ENCODE measurements around the gene TP73.
A peak's percentile ranks its signal among the peaks of the same experiment; 100 is the strongest.

The TP73 gene

DNA sequence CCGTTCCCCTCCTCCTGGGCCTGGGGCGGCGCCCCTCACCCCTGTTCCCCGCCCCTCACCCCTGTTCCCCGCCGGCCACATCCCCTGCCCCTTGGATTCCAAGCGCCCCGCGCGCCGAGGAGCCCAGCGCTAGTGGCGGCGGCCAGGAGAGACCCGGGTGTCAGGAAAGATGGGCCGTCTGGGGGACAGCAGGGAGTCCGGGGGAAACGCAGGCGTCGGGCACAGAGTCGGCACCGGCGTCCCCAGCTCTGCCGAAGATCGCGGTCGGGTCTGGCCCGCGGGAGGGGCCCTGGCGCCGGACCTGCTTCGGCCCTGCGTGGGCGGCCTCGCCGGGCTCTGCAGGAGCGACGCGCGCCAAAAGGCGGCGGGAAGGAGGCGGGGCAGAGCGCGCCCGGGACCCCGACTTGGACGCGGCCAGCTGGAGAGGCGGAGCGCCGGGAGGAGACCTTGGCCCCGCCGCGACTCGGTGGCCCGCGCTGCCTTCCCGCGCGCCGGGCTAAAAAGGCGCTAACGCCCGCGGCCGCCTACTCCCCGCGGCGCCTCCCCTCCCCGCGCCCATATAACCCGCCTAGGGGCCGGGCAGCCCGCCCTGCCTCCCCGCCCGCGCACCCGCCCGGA is at the start of gene TP73:
TSS of gene TP73 (plus strand) at position 587 of the 618 bp plus-strand sequence. CDS start 29,850 bp downstream, outside the sequence.
- DNase-seq (ENCODE audit: low read depth): no peak

DNA sequence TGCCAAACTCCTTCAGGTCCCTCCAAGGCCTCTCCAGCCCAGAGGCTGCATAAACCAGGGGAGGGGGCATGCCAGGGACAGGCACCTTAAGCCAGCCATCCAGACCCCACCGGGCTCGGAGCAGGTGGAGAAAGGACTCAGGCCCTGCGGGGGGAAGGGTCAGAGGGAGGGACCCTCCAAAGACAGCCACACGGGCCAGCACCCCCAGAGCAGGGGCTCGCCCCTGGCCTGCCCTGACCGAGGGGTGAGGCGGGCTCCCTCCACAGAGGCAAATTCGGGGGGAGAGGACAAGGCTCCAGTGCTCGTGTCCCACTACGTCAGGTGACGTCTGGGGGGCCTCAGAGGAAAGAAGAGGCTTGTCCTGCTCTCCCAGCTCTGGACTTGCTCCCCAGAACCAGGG is 49.2 kb upstream of the TP73 start:
- DNase-seq (ENCODE audit: low read depth): no peak

DNA sequence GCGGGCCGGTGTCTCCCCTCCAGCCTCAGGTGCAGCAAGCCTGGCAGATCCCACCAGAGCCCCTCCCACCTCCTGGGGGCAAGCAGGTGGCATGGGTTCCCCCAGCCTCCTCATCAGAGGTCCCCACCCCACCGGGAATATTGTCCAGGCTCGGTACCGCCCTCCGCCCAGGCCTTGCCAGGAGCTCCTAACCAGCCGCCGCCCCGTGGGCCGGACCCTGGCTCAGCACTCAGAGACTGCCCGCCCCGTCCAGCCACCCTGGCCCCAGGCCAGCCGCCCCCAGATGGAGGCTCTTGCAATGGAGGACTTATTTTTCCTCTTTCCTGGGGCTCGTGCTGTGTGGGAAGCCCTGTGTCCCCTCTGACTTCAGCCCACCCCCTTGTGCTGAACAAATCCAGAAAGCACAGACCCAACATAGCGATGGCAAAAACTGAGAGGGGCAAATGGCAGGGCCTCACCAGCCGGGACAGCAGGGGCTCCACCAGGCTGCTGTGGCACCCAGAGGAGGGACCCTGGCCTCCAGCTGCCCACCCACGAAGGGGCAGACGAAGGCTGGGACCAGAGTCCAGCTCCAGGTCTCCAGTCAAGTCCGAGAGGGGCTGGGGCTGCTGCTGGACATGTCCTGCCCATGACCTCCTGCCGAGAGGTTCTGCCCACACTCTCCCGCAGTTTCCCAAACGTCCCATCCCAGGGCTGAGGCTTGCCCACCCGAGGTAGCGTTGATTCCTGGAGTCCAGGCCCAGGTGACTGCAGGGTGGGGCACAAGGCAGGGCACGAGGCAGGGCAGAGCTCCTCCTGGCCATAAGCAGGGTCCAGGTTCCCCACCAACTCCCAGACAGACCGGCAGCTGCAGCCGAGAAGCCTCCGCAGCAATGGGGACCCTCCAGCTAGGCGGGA is 48.5 kb upstream of the TP73 start:
- DNase-seq (ENCODE audit: low read depth): no peak

DNA sequence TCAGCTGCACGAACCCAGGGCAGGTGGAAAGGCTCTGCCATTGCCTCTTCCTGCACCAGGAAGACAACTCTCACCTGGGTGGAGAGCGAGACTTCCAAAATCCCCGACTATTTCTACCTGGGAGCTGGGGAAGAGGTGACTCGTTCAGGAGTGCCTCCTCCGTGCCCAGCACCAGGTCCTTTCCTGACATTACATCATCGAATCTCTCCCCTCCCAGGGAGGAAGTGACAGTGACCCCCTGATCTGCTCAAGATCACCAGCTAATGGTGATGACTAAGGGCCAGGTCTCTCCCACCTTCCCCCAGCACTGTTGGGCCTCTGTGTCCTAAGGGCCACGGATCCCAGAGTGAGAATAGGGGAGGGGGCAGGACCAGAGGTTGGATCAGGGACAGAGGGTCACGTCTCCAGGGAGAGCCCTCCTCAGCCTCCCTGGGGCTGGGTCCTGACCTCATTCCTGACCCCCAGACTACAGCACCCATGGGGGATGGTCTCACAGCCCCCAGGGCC is 47.8 kb upstream of the TP73 start:
- DNase-seq (ENCODE audit: low read depth): no peak

DNA sequence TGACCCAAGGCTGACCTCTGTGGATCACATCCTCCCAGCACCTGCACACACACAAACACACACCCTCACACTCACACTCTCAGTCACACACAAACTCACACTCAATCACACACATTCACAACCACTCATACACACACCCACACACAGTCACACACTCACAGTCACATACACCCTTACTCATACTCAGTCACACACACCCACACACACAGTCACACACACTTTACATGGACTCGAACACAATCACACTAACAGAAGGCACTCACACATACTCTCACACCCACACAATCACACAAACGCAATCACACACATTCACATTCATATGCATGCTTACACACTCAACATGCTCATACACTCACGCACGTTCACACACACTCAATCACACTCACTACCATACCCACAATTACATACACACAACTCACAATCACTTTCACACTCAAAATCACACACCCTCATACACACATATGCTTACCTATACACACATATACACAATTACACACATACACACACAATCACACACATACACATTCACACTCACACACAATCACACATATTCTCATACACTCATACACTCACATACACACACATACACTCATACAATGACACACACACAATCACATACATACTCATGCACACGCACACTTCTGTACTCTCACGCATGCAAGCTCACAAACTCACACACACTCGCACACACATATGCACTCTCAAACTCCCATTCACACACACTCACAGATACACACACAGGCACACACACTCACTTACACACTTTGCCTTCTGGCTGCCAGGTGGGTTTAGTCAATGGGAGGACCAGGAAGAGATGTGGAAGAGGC is 47.1 kb upstream of the TP73 start:
- no peak for DNase-seq (ENCODE audit: low read depth)

DNA sequence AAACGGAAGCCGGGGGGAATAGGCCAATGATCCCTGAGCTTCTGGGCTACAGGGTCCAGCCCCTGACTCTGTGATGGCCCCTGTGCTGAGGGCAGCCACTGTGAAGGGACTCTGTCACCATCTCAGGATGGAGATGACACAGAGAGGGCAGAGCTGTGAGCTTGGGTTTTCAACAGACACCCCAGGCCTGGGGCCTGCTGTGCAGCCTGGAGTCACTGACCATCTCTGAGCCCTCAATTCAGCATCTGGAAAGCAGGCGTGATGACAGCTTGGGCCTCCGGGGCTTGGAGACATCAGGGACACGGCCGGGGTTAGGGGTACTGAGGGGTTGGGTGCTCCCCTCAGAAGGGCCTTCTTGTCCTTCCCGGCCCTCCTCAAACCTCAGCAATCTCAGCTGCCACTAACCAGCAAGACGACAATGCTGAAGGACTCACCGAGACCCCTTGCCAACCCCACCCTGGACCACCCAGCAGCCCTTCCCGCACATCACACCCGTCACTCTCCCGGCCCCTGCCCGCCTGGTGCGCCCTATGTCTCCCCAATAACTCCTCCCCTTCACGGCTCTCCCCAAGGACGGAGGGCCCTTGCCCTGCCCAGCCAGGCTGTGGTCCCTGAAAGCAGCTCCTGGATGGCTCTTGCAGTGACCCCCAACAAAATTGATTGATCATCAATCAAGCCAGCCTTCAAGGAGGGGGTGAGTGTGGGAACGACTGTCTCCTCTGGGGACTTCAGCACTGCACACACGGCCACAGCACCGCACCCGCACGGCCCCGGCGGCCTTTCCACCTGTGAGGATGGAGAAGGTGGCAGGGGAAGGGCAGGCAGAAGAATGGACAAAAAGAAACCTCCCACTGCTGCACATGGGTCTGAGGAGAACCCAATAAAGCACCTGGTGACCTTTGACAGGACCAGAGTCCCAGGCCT is 45.3 kb upstream of the TP73 start:
- DNase-seq (ENCODE audit: low read depth): no peak

DNA sequence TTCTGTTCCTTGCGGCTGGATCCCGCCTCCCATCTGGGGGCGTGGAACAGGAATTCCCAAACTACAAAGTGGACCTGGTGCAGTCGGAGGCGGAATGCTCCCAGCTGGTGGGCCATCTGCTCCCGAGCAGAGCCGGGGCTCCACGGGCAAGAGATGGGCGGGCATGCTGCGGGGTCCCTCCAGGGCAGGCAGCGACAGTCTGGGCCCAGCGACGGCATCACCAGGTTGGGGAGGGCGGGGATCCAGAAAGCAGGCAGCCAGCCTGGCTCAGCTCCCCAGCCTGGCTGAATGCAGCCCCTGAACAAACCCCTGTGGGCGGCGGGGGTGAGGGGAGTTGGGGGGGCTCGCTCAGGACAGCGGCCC is 44.6 kb upstream of the TP73 start:
- no peak for DNase-seq (ENCODE audit: low read depth)

DNA sequence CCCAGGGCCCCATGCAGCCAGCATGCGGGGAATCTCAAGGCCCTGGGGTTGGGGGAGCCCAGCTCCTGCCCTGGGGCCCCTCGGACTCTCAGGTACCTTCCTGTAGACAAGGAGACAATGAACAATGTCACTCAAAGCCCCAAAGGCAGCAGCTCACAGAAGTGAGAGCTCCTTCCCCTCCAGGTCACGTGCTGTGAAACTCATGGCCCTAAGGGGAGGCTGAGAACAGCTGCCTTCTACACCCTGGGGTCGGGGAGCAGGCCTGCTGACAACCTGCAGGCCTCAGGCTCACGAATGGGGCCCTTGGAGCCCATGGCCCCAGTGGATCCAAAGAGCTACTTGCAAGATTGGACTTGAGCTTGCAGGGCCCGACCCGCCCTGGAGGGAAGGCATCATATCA is 44.2 kb upstream of the TP73 start:
- no peak for DNase-seq (ENCODE audit: low read depth)

DNA sequence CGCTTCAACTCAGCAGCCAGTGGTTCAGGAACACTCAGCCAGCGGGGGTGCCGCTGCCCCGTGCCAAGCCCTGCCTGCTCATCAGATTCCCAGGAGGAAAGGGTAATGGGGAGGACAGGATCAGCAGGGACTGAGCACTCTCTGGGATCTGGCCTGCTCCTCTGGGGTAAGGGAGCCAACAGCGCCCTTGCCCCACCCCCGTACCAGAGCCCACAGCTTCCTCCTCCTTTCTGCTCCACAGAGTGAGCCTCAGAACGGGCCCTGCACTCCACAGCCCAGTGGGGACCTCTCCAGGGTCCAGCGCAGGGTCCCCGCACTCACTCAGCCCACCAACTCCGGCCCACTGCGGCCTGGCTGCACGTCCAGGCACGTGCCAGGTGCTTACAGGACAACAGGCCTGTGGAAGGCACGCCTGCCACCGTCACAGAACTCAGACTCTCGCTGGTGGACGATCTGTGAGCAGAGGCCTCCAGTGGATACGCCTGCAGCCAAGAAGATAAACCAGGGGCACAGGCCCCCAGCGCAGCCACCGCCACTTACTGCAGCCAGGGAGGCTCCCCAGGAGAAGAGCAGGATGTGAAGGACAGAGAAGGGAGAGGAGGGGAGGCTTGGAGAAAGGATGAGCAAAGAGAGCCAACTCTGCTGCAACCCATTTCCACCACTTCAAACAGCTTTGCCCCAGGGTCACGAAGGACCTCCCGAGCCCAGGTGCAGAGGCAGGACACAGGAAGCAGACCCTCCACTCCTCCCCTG is 43.1 kb upstream of the TP73 start:
- no peak for DNase-seq (ENCODE audit: low read depth)

DNA sequence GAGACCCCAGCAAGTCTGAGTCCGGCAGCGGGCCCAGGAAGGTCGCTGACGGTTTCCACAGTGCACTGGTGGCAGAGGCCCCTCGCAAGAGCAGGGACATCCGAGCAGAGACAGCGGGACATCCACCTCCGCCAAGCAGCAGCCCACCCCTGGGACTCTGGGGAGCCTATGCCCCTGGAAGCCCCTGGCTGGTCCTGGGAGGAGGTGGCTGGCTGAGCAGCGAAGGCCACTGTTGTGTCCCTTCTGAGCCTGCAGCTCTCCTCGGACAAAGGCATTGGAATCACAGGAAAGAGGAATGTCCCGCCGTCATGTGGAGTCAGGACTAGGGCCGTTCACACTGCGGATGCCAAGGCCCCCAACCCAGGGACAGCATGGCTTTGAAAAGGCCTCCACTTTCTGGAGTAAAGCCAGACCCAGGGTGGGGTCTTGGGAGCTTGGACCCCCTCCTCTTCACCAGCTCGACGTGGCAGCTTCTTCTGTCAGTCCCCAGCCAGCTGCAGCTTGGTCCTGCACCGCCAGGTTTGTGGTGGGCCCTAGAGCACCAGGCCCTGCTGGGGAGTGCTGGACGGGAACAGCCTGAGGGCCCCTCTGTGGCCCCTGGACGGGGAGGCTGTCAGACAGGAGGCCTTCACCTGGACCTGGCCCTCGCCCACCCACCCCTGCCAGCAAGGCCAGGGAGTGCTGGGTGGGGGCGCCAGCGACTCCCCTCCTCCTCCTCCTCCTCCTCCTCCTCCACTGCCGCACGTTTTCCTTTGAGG is 42.4 kb upstream of the TP73 start:
- DNase-seq (ENCODE audit: low read depth): no peak

DNA sequence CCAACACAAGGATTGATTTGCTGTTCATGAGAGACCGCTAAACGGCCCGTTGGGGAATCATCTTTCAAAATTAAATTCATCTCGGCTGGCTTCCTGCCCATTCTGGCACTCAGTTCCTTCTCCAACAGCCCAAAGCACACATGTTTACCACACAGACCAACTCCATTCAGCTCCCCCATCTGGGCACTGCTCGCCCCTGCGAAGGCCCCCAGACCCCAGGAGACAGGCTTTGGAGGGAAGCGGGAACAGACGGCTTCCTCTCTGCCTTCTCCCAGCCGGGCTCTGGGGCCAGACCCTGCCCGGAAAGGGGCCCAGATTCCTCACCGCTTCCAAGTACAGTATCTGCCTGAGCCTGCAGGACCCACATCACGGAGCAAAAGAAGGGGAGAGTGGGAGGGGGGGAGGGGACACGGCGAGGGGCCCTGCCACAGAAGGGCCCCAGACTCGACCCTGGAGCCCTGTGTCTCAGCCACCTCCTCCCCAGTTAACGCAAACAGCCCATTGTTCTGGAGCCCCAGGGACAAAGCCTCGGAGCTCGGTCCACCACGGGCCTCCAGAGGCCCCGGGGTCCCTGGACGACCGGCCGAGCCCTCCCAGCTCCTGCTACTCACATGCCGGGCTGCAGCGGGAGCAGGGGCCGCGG is 41.7 kb upstream of the TP73 start:
- peak; percentile 42 for DNase-seq (ENCODE audit: low read depth)

DNA sequence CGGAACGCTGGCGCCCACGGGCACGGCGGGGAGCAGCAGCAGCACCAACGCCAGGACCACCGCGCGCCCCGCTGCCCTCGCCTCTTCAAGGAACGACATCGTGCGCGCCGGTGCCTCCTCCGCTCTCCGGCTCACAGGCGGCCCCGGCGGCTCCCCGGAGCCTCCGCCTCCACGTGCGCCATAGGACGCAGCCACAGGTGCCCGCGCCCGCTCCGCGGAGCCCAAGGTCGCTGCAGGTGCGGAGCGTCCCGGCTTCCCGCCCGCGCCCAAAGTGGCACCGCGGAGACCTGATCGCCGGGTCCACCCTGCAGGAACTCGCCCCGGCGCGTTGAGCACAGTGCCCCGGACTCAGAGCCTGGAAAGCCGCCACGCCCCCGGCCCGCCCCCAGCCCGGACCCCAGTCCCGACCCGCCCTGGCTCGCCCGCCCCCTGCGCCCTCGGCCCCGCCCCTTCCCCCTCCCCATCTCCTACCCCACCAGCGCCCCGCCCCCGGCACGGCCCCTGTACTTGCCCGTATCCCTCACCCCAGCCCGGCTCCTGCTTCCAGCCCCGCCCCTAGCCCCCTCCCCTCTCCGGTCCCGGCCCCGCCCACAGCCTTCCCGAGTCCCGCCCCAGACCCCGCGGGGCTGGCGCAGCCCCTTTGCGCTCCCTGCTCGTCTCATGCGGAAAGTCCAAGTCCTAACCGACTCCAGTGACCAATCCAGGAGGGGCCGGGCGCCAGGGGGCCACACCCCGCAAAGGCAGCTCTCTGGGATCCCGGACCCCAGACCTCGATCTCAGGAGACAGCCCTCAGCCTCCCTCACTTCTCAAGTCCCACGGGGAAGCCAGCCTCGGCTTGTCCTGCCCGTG is 40.9 kb upstream of the TP73 start, which contains the start of gene MEGF6:
TSS of gene MEGF6 (minus strand) at position 339 of the 850 bp plus-strand sequence. CDS start at position 99, 240 bp downstream.
- DNase-seq (ENCODE audit: low read depth): no peak

DNA sequence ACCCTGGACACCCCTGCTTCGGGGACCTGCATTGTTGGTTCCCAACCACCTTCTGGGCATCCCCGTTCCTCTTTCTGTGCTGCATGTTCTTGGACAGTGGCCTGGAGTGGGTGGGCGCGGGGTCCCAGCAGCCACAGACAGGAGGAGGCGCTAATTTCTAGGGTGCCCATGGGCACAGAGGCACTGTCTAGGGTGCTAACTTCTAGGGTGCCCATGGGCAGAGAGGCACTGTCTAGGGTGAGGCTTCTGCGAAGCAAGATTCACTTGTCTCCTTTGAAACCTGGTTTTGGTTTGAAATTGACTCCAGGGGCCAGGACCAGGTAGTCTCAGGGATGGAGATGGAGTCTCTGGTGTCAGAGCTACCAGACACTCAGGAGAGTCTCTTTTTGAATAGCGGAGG is 40.2 kb upstream of the TP73 start:
- no peak for DNase-seq (ENCODE audit: low read depth)

DNA sequence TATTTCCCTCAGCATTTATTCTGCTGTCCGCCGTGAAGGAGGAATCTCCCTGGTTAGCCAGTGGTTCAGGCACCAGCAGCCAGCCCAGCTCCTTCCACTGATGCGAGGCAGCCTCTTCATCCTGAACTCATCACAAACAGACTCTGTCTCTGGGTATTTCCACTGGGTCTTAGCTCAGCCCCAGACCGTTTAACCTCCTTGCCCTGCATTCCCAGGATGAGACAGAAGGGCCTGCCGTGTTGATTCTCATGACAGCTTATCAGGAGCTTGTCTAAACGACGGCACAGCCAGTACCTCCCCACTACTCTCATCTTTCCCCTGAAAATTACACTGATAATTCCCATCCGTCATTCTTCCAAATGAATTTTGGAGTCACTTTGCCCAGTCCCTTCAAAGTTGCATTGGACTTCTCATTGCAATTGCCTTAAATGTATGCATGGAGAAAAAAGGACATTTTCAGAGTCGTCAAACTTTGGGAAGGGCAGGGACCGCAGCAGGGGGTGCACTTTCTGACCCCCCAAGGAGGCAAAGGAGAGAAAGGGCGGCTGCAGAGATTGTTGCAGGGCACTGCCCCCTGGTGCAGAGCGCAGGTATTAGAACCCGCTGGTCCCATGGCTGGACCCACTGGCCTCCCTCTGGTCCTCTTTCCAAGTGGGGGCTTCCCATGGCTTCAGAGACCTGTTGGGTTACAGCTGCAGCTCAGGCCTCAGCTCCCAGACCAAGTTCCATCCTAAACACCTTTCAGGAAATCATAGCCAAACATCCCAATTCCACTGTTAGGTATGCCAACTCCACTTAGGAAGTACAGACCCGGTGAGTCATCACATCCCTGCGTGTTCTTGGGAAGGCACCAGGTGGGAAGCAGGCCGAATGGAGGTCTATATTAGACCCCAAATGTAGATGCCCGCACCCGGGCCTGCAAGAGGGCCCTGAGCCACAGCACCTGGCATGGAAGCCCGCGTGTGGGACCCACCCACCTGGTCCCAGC is 37.3 kb upstream of the TP73 start:
- DNase-seq (ENCODE audit: low read depth): no peak

DNA sequence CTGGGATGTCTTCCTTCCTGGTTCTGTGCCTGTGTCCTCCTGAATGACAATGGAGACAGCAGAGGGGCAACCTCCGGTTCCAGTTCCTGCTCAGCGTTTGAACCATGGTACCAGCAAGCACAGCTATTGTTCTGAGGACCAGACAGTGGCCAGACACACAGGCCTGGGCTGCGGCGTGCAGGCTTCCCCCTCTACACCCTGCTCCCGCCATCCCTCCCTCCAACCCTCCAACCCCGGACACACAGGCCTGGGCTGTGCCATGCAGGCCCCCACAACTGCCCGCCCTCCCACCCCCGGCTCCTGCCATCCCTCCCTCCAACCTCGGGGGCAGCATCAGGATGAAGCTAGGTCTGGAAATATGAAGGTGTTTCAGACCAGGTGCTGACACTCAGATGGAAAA is 35.5 kb upstream of the TP73 start:
- no peak for DNase-seq (ENCODE audit: low read depth)

DNA sequence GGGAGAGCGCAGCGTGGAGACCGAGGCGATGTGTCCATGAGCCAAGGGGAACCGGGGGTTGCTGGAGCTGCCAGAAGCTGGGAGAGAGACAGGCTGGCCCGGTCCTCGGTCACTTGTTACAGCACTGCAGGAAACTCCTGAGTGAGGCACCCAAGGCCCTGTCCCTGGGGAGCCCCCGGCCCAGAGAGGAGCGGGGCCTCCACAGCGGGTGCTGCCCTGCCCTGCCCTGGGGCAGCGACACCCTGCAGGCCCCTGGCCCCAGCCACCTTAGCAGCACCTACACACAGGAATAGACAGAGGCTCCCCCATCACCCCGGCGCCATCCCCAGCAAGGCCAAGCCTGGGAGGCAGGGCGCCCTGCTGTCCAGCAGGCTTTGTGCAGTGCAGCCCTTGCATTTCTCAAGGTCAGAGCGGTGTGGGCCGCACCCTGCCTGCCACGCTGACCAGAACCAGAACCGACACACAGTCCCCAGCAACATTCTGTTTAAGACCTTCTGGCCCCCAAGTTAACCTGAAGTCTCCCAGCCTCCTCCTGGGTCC is 34.4 kb upstream of the TP73 start:
- DNase-seq (ENCODE audit: low read depth): no peak

DNA sequence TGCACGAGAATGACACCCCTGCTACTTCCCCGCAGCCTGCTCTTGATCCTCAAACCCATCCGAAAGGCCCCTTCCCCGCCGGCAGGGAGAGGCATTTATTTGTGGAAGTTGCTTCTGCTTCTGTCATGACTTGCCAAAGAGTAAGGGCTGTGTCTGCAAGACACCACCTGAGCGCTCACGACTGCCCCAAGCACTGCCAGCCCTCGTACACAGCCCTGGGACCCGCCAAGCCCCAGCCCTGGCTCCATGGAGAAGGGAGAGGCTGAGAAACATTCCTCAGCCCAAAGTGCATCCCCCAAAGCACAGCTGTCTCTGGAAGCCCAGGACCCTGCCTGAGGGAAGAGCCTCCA is 33.8 kb upstream of the TP73 start:
- no peak for DNase-seq (ENCODE audit: low read depth)

All from fibroblast of gingiva (primary cell).